ENCODE measurements around the gene C16orf90.

- TF ChIP-seq, protein P1, sequence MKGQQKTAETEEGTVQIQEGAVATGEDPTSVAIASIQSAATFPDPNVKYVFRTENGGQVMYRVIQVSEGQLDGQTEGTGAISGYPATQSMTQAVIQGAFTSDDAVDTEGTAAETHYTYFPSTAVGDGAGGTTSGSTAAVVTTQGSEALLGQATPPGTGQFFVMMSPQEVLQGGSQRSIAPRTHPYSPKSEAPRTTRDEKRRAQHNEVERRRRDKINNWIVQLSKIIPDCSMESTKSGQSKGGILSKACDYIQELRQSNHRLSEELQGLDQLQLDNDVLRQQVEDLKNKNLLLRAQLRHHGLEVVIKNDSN (IDR thresholded peaks at IDR 0.05; ENCODE audit: borderline replicate concordance, low read depth): no peak
- no peak for TF ChIP-seq ELF1 (IDR thresholded peaks at IDR 0.05)
- TF ChIP-seq, protein P2, sequence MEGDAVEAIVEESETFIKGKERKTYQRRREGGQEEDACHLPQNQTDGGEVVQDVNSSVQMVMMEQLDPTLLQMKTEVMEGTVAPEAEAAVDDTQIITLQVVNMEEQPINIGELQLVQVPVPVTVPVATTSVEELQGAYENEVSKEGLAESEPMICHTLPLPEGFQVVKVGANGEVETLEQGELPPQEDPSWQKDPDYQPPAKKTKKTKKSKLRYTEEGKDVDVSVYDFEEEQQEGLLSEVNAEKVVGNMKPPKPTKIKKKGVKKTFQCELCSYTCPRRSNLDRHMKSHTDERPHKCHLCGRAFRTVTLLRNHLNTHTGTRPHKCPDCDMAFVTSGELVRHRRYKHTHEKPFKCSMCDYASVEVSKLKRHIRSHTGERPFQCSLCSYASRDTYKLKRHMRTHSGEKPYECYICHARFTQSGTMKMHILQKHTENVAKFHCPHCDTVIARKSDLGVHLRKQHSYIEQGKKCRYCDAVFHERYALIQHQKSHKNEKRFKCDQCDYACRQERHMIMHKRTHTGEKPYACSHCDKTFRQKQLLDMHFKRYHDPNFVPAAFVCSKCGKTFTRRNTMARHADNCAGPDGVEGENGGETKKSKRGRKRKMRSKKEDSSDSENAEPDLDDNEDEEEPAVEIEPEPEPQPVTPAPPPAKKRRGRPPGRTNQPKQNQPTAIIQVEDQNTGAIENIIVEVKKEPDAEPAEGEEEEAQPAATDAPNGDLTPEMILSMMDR (IDR thresholded peaks at IDR 0.05): no peak
- no peak for TF ChIP-seq RAD21 (IDR thresholded peaks at IDR 0.05; ENCODE audit: low read length)
- TF ChIP-seq JUND (IDR thresholded peaks at IDR 0.05): no peak
- TF ChIP-seq EP300 (IDR thresholded peaks at IDR 0.05; ENCODE audit: borderline replicate concordance in 1 of 2, low read depth in 1 of 2, low read length in 1 of 2): no peak
- TF ChIP-seq, protein P3, sequence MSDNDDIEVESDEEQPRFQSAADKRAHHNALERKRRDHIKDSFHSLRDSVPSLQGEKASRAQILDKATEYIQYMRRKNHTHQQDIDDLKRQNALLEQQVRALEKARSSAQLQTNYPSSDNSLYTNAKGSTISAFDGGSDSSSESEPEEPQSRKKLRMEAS (IDR thresholded peaks at IDR 0.05; ENCODE audit: low read depth): no peak
- no peak for TF ChIP-seq ZBTB33 (IDR thresholded peaks at IDR 0.05; ENCODE audit: borderline replicate concordance, low read depth)
- no peak for TF ChIP-seq CHD2 (IDR thresholded peaks at IDR 0.05; ENCODE audit: low read length, partially characterized antibody)
- TF ChIP-seq RCOR1 (IDR thresholded peaks at IDR 0.05; ENCODE audit: low read length): no peak
- no peak for TF ChIP-seq POLR2AphosphoS5 (IDR thresholded peaks at IDR 0.05; ENCODE audit: low read depth, low read length)
- no peak for TF ChIP-seq GABPA (IDR thresholded peaks at IDR 0.05; ENCODE audit: low read depth)
- TF ChIP-seq SIN3A (IDR thresholded peaks at IDR 0.05; ENCODE audit: borderline replicate concordance, low read depth, low read length): no peak
These were observed 41.6 kb upstream of the C16orf90 start for GRCh38 chr16:3536851-3537250.

Measured in SK-N-SH (cell line).